H1 (cell line): ENCODE data around the gene BSPRY. TPM values are rescaled to one million over a fixed set of nuclear protein-coding genes. Genes with fewer than 3 reads are reported as not detected.

Source experiments
- CTCF ChIA-PET: fragments of 300-600 bp; sonication (Branson Sonifier 250); formaldehyde crosslinking; loops from one replicate; lab custom pipeline; 2021; ENCODE audit not compliant: partially characterized antibody; lab: Charles Lee
- POLR2A ChIA-PET: fragments of 300-600 bp; sonication (Branson Sonifier 250); formaldehyde crosslinking; loops from one replicate; lab custom pipeline; 2021; ENCODE audit warnings: inconsistent platforms; ENCODE audit not compliant: partially characterized antibody; lab: Charles Lee
- DNase-seq, 2 experiments: peaks; one replicate each; pipeline versions ENCODE4 v3.0.0 to v3.0.0-alpha.2; 2010 to 2022; ENCODE audit warnings: low spot score in 2 of 2, low read depth in 1 of 2, mixed read lengths in 1 of 2
- FAIRE-seq: peaks from 2 replicates; lab custom pipeline; 2011; peaks lifted over from hg19 to GRCh38; lab: Jason Lieb, UNC
- H2AFZ ChIP-seq: 2 replicates; pipeline ENCODE4 v1.8.1; 2012; ENCODE audit warnings: low read length, inconsistent platforms
- H2AK5ac ChIP-seq: 2 replicates; pipeline ENCODE4 v1.6.1; 2013; ENCODE audit warnings: low read depth, low read length
- H2BK120ac ChIP-seq: replicated peaks from 2 replicates; pipeline ENCODE3; 2013; ENCODE audit warnings: low read depth, low read length, inconsistent platforms
- H2BK12ac ChIP-seq: 2 replicates; pipeline ENCODE4 v1.6.1; 2013; ENCODE audit warnings: low read depth, low read length
- H2BK15ac ChIP-seq: 2 replicates; pipeline ENCODE4 v1.6.1; 2013; ENCODE audit warnings: low read length
- H2BK20ac ChIP-seq: 2 replicates; pipeline ENCODE4 v1.6.1; 2013; ENCODE audit warnings: low read length
- H2BK5ac ChIP-seq: 2 replicates; pipeline ENCODE4 v1.6.1; 2013; ENCODE audit warnings: low read depth, low read length
- H3K14ac ChIP-seq: 2 replicates; pipeline ENCODE4 v1.6.1; 2013; ENCODE audit warnings: inconsistent platforms; ENCODE audit not compliant: insufficient read length
- H3K18ac ChIP-seq: 2 replicates; pipeline ENCODE4 v1.6.1; 2013; ENCODE audit warnings: low read length; ENCODE audit errors: extremely low read depth
- H3K23ac ChIP-seq: 2 replicates; pipeline ENCODE4 v1.6.1; 2013; ENCODE audit warnings: inconsistent platforms; ENCODE audit not compliant: insufficient read length
- H3K23me2 ChIP-seq: 2 replicates; pipeline ENCODE4 v1.6.1; 2013; ENCODE audit warnings: low read depth, low read length
- H3K27ac ChIP-seq: 2 replicates; pipeline ENCODE4 v1.6.1; 2011; ENCODE audit warnings: low read depth, low read length, inconsistent platforms
- H3K27me3 ChIP-seq, 4 experiments: replicated peaks in 1 of 4; 1 replicate in 1 of 4; 2 replicates in 3 of 4; pipeline versions ENCODE4 v1.6.1 to v1.8.1; 2011 to 2013; ENCODE audit warnings: low read length in 3 of 4, mild to moderate bottlenecking in 3 of 4, inconsistent platforms in 2 of 4, mixed read lengths in 2 of 4, moderate library complexity in 1 of 4; ENCODE audit not compliant: control insufficient read depth in 3 of 4, insufficient read depth in 3 of 4; ENCODE audit errors: extremely low read depth in 1 of 4
- H3K36me3 ChIP-seq, 4 experiments: 2 replicates each; pipeline versions ENCODE4 v1.6.1 to v1.8.1; 2011 to 2013; ENCODE audit warnings: mild to moderate bottlenecking in 4 of 4, low read length in 3 of 4, moderate library complexity in 2 of 4, control low read depth in 1 of 4, inconsistent platforms in 1 of 4; ENCODE audit not compliant: insufficient read depth in 4 of 4, control insufficient read depth in 2 of 4
- H3K4ac ChIP-seq: replicated peaks from 2 replicates; pipeline ENCODE3; 2013; ENCODE audit warnings: low read length, low read depth, mixed read lengths, inconsistent platforms; ENCODE audit not compliant: insufficient read length
- H3K4me1 ChIP-seq, 4 experiments: replicated peaks in 1 of 4; 1 replicate in 1 of 4; 2 replicates in 3 of 4; pipeline versions ENCODE4 v1.6.1 to v1.8.1; 2011 to 2013; ENCODE audit warnings: low read length in 3 of 4, inconsistent platforms in 2 of 4, mixed read lengths in 1 of 4; ENCODE audit not compliant: insufficient read depth in 4 of 4, control insufficient read depth in 3 of 4
- H3K4me2 ChIP-seq, 2 experiments: 2 replicates each; pipeline versions ENCODE4 v1.6.1 to v1.8.1; 2011 to 2013; ENCODE audit warnings: low read depth in 2 of 2, low read length in 2 of 2, control low read depth in 1 of 2, inconsistent platforms in 1 of 2, mild to moderate bottlenecking in 1 of 2; ENCODE audit not compliant: insufficient read depth in 1 of 2
- H3K4me3 ChIP-seq, 4 experiments: fragments of 200-600, 300-600 bp in 1 of 4; sonication (generic), shearing (Covaris generic), sonication (Bioruptor Twin) in 1 of 4; 2 replicates each; pipeline versions ENCODE4 v1.5.1 to v1.8.1; 2011 to 2016; ENCODE audit warnings: low read length in 4 of 4, low read depth in 3 of 4, control low read depth in 2 of 4, inconsistent platforms in 2 of 4, mild to moderate bottlenecking in 2 of 4, mixed read lengths in 1 of 4, moderate library complexity in 1 of 4; ENCODE audit not compliant: insufficient read depth in 2 of 4; ENCODE audit errors: extremely low read depth in 1 of 4
- H3K56ac ChIP-seq: replicated peaks from 2 replicates; pipeline ENCODE3; 2013; ENCODE audit warnings: low read depth, mild to moderate bottlenecking, mixed read lengths, low read length, inconsistent platforms; ENCODE audit not compliant: insufficient read length
- H3K79me1 ChIP-seq: 2 replicates; pipeline ENCODE4 v1.6.1; 2013; ENCODE audit warnings: low read depth, low read length, control low read depth
- H3K79me2 ChIP-seq, 2 experiments: 2 replicates each; pipeline versions ENCODE4 v1.6.1 to v1.8.1; 2012 to 2013; ENCODE audit warnings: low read length in 2 of 2, mild to moderate bottlenecking in 2 of 2, inconsistent platforms in 1 of 2; ENCODE audit not compliant: insufficient read depth in 2 of 2, control insufficient read depth in 1 of 2
- H3K9ac ChIP-seq, 4 experiments: replicated peaks in 1 of 4; 1 replicate in 1 of 4; 2 replicates in 3 of 4; pipeline versions ENCODE4 v1.6.1 to v1.8.1; 2011 to 2013; ENCODE audit warnings: low read depth in 3 of 4, low read length in 3 of 4, control low read depth in 2 of 4, mild to moderate bottlenecking in 2 of 4, moderate library complexity in 2 of 4, inconsistent platforms in 1 of 4; ENCODE audit errors: extremely low read depth in 1 of 4
- H3K9me3 ChIP-seq, 2 experiments: 2 replicates each; pipeline versions ENCODE4 v1.6.1 to v1.8.1; 2012 to 2013; ENCODE audit warnings: mild to moderate bottlenecking in 2 of 2, moderate library complexity in 2 of 2, control low read depth in 1 of 2, inconsistent platforms in 1 of 2, low read depth in 1 of 2, low read length in 1 of 2, mixed read lengths in 1 of 2; ENCODE audit not compliant: insufficient read depth in 2 of 2
- H4K20me1 ChIP-seq, 2 experiments: replicated peaks in 1 of 2; 2 replicates each; pipeline versions ENCODE3 to v1.8.1; 2011 to 2013; ENCODE audit warnings: inconsistent platforms in 2 of 2, low read length in 2 of 2, mild to moderate bottlenecking in 1 of 2; ENCODE audit not compliant: insufficient read depth in 2 of 2, control insufficient read depth in 1 of 2
- H4K5ac ChIP-seq: 2 replicates; pipeline ENCODE4 v1.6.1; 2013; ENCODE audit warnings: low read length, low read depth, mixed read lengths, inconsistent platforms; ENCODE audit not compliant: insufficient read length
- H4K8ac ChIP-seq: 2 replicates; pipeline ENCODE4 v1.8.0; 2013; ENCODE audit warnings: mild to moderate bottlenecking, moderate library complexity, low read length, inconsistent platforms; ENCODE audit not compliant: insufficient read depth; ENCODE audit errors: extremely low read depth
- H4K91ac ChIP-seq: replicated peaks from 2 replicates; pipeline ENCODE3; 2013; ENCODE audit warnings: low read length, mixed read lengths, inconsistent platforms; ENCODE audit not compliant: insufficient read length
- SIN3A ChIP-seq, 2 experiments: IDR thresholded peaks in 1 of 2; conservative IDR thresholded peaks in 1 of 2; 2 replicates each; pipeline ENCODE4 v1.6.1; 2011 to 2012; ENCODE audit warnings: low read length in 2 of 2, improper control_type of control experiment in 1 of 2, low read depth in 1 of 2, mild to moderate bottlenecking in 1 of 2
- SIX5 ChIP-seq: IDR thresholded peaks from 2 replicates; pipeline ENCODE4 v1.6.1; 2011; ENCODE audit warnings: mild to moderate bottlenecking, low read depth, low read length
- WGBS, 2 experiments: shearing (Covaris generic) in 1 of 2; methylation state at CpG; one replicate each; pipeline versions ENCODE4 v1.1.6 to v1.1.7; 2013 to 2015; ENCODE audit warnings: low lambda C conversion rate in 2 of 2, mixed read lengths in 2 of 2, inconsistent platforms in 1 of 2, low coverage in 1 of 2, missing lambda C conversion rate in 1 of 2; ENCODE audit not compliant: insufficient replicate concordance in 2 of 2, insufficient coverage in 1 of 2, insufficient read length in 1 of 2; ENCODE audit errors: extremely low coverage in 1 of 2, missing lambda C conversion rate in 1 of 2; 5-methylcytosine and 5-hydroxymethylcytosine counted together
- polyA plus RNA-seq, 7 experiments: library from polyadenylated mRNA; depleted of rRNA in 3 of 7; stranded (reverse) in 5 of 7; unstranded in 2 of 7; fragments of >200 nt in 5 of 7; fragments of 200-250 nt in 2 of 7; gene quantifications; 1 replicate in 5 of 7; 2 replicates in 1 of 7; 4 replicates in 1 of 7; pipeline versions ENCODE4 v1.2.1 to v1.2.3, GENCODE V29; 2011 to 2013; ENCODE audit warnings: missing spikeins in 2 of 7, mixed read lengths in 2 of 7
- total RNA-seq: library from RNA; stranded (reverse); fragmentation: NEBNext Ultra II Directional; extraction: Animal tissue kit (Norgen Biotek cat#: 25700); gene quantifications from 2 replicates; pipeline ENCODE4 v1.2.1, GENCODE V29; 2021

The BSPRY gene
- total and polyA plus RNA-seq, 2 of the 8 experiments (the other 6 are each of a cell fraction or from before 2014, with no cell fraction given) = 5.5 to 10.9 TPM

GRCh38 chr9:113340011-113340699, 9.2 kb upstream of the BSPRY start, which contains the start of gene WDR31:
Gene WDR31, minus strand, starts transcription at chr9:113340275. Its CDS starts 8,253 bp downstream, at chr9:113332022.
- H3K27me3 ChIP-seq = peaks cover 0 to 7% (median 3%) of the 10 kb centered on the region in 4 experiments; a peak in 2 of 7 replicates
- H3K4me2 ChIP-seq = peak within 1 kb of the TSS; percentile 76 to 93
- peak within 1 kb of the TSS; percentile 81; the same call in 1 of the 2 replicates for H4K8ac ChIP-seq
- no peak within 1 kb of the TSS for H2BK15ac ChIP-seq
- no peak within 1 kb of the TSS for H3K27ac ChIP-seq
- ChIA-PET POLR2A (interaction anchor here (0.7 to 3.5 kb wide), 14 partner anchors 8 to 283 kb away, joined by 3 to 11 read pairs (median 4); partner anchors contain the start of genes BSPRY, C9orf43, HDHD3 and POLE3), CTCF (interaction anchor here (0.6 to 2.2 kb wide), 15 partner anchors 11 to 318 kb away, joined by 3 to 12 read pairs (median 3); partner anchors contain the start of genes BSPRY, CDC26 and PRPF4)
- H2AFZ ChIP-seq = peak within 1 kb of the TSS; percentile 99
- peaks cover 0 to 2% (median 0%) of the 10 kb centered on the region in 4 experiments; a peak in 2 of 7 replicates for H3K4me1 ChIP-seq
- peaks cover 4% of the 10 kb centered on the region for H3K23me2 ChIP-seq
- H3K56ac ChIP-seq = no peak within 1 kb of the TSS
- H4K91ac ChIP-seq = peak within 1 kb of the TSS; percentile 60
- FAIRE-seq (no peak), DNase-seq (peak; percentile 73 to 94)
- H3K79me1 ChIP-seq = no peaks in the 10 kb centered on the region
- H3K23ac ChIP-seq = no peak within 1 kb of the TSS
- H2AK5ac ChIP-seq = no peak within 1 kb of the TSS
- WGBS, 2 experiments = 4% methylated on average over 44 of the region's 46 CpGs; no CpG with 5 or more reads in 1 of the 2 experiments
- no peaks in the 10 kb centered on the region for H4K20me1 ChIP-seq
- no peak within 1 kb of the TSS for H2BK12ac ChIP-seq
- no peaks in the 10 kb centered on the region for H3K9me3 ChIP-seq
- H2BK20ac ChIP-seq = no peak within 1 kb of the TSS
- no peaks in the 10 kb centered on the region for H3K36me3 ChIP-seq
- H2BK120ac ChIP-seq = no peak within 1 kb of the TSS
- no peak within 1 kb of the TSS; the same call in 1 of the 2 replicates for H3K18ac ChIP-seq
- peak within 1 kb of the TSS; percentile 66 to 81 (median 70) for H3K4me3 ChIP-seq
- no peak within 1 kb of the TSS for H4K5ac ChIP-seq
- no peaks in the 10 kb centered on the region for H3K79me2 ChIP-seq
- H2BK5ac ChIP-seq = peak within 1 kb of the TSS; percentile 29; the same call in 1 of the 2 replicates
- no peak within 1 kb of the TSS for H3K14ac ChIP-seq
- H3K4ac ChIP-seq = no peak within 1 kb of the TSS
- H3K9ac ChIP-seq = peak within 1 kb of the TSS in 3 of 4 experiments; percentile 49 to 58 (median 49); a peak in 6 of 7 replicates
- TF ChIP-seq SIN3A (conservative IDR thresholded peaks at IDR 0.05 in 1 of 2, IDR thresholded peaks at IDR 0.05 in 1 of 2; ENCODE audit: low read depth in 1 of 2, low read length in 2 of 2) (peak; percentile 78 to 98; a peak in 3 of 4 replicates), SIX5 (peak; percentile 27; the same call in 1 of the 2 replicates)
